Measurements from ENCODE around the gene MAP2K3.

MAP2K3 gene

GRCh38 chr17:21283482-21284318, 811 bp upstream of the MAP2K3 start:
- DNase-seq: no peak

DNA sequence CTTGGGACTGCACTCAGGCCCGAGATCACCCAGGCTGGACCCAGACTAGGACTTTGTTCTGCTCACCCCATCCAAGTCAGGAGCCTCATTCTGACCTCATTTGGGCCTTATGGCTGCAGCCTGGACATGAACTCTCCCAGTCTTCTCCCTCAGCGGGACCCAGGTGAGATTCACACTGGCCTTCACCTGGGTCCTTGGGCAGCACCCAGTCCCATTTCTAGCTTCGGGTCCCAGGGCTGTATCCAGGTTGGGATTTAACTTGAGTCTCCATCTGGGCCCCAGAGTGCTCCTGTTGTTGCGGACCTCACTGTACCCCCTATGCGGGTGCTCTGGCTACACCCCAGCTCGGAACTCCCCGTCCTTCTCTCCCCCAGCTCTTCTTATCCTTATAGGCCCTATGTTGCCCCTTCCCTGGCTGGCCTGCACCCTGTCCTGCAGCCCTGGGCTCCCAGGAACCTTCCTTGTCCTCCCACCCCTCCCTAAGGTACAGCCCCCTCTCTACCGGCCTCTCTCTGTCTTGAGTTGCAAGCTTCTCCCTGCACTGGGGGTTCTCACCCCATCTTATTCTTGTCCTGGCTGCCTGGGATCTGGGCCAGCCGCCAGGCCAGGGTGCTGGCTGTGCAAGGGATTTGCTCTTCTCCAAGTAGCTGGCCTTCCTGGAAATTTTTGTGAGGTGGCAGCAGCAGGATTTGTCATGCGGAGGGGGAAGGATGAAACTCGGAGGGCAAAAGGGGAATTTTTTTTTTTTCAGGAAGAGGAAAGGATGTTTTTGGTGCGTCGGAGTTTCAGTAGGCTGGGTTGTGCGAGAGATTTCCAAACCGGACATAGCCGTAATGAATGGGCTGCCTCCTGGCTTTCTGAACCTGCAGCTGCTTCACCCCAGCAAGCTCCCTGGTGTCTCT, 904 bp downstream of the MAP2K3 start:
- DNase-seq: peak; percentile 36

DNA sequence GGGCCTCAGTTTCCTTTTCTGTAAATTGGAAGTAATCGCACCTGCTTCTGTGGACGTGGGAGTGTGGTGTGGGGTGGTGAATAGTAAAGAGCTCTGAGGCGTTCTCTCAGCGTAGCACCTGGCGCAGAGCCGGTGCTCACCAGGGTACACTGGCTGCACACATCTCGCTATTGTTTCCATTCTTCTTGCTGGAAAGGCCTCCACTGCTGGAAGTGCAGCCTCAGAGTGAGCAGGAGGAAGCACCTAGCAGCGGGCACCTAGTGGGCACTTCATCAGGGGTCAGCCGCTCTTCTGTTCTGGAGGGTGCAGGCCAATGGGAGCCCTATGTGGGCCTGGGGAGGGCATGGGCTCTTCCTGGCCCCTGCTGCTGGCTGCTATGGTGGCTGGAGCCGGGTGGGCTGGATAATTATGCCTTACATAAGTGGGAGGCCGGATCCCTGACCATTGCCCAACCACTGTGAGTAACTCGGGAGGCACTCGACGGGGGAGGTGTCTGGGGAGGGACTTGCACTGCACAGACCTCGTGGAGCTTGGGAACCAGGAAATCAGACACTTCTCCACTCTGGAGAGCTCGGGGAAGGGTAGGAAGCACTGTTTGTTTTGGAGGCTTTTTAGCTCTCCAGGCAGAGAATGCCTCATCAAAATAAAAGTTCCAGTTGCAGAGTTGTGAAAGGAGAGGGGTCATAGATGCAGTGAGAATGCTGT, 1.7 kb downstream of the MAP2K3 start:
- DNase-seq: peak; percentile 82

DNA sequence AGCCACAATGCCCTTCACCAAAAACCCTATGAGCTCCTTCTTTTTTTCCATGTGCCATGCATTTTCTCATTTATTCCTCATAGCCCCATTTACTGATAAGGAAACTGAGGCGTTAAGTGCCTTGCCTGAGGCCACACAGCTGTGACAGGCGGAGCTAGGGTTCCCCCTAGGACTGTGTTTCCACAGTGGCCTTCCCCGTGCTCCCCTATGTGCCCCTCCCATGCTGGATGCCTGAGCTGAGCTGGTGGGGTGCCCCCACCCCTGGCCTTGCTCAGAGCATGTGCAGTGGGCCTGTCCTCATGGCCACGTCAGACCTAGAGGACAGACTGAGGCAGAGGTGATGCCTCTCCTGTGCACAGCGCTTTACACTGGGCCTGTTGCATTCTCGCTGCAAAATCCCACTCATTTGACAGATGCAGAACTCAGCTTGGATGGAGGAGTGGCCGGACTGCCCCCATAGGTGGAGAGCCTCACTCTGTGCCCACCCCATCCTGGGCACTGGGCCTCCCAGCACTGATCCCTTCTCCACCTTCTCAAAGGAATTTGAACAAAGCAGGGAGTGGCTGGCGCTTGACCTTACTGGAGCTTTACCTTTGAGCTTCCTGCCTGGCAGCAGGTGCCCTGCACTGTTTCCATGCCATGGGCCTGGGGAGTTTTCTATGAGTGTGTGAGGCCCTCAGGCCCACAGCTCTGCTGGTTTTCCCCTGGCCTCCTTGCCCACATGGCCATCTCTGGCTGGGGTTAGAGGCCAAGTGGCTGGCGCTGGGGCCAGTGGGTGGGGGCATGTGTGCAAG, 2.6 kb downstream of the MAP2K3 start:
- peak; percentile 34 for DNase-seq

DNA sequence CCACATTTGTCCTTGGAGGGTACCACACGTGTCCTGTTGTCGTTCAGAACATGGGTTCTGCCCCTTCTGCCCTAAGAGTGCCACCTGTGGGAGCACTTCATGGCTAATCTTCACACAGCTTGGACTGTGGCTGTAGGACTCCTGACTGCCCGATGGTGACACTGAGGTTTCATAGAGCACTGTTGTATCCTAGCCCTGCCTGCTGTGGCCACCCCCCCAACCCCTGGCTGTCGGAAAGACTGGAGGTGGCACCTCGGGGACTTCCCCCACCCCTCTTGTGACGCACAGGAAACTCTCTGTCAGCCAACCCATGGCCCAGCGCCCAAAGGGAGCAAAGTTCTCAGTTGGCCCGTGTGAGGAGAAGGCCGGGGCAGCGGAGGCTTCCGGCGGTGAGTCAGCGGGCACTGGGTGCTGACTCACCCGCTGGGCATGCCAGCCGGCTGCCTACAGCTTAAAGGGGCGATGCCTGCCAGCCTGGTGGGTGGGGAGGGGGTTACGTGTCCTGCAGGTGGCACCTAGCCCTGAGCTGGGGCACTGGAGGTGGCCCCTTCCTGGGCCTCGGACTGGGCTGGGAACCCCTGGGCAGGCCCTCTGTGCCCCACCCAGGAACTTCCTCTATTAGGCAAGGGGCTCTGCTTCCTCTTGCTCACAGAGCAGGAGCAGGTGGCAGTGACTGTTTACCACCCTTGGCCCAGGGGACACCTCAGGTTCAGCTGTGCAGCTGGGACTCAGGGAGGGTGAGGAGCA, 3.4 kb downstream of the MAP2K3 start:
- DNase-seq: peak; percentile 99

DNA sequence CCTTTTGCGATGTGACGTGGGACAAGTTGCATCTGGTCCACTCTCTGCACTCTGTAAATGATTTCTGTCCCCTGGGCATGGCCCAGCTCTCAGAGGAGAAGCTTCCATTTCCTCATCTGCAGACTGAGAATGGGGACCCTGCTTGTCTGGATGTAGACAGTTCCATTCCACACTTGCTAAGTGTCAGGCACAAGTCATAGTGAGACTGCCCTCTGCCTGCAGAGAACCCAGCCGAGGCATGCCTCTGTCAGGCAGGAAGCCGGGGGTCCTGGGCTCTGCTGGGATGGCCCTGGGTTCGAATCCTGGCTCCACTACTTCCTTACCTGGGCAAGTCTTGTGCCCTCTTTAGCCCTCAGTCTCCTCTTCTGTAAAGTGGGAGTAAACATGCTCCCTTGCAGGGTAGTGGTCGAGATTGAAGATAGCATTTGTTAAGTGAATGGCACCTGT, 4.1 kb downstream of the MAP2K3 start:
- DNase-seq: peak; percentile 61

DNA sequence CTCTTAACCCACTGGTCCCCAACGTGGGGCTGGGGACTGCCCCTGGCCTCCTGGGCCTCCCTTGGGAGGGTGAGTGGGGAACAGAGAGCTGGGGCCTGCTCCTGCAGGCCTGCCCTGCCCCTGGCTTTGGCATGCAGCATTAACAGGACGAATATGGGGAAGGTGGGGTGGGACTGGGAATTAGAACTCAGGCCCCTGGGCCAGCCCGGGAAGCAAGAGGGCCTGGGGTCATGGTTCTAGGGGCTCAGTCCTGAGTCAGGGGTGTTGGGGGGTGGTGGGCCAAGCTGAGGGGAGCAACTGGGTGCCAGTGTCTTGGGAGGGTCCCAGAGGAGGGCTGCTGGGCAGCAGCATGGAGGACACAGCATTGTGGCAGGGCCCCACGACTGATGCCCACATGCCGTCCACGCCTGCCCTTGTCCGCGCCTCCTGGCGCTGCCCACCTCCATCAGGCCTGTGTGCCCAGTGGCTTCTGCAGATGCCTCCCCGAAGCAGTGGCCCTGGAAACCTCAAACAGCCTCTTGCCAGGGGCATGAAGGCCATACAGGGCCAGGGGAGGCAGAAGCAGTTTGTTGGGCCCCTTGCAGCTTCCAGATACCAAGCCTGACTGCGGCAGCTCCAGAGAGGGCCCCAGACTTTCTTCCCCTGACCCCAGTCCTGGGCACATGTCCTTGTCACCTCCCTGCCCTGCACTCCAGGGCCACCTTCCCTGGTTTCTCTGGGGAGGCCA, 4.8 kb downstream of the MAP2K3 start:
- DNase-seq: no peak

GRCh38 chr17:21289902-21290571, 5.5 kb downstream of the MAP2K3 start:
- peak; percentile 32 for DNase-seq

GRCh38 chr17:21291357-21291756, 6.8 kb downstream of the MAP2K3 start:
- no peak for DNase-seq

- DNase-seq: no peak
Measured at GRCh38 chr17:21291862-21292261, 7.4 kb downstream of the MAP2K3 start.

DNA sequence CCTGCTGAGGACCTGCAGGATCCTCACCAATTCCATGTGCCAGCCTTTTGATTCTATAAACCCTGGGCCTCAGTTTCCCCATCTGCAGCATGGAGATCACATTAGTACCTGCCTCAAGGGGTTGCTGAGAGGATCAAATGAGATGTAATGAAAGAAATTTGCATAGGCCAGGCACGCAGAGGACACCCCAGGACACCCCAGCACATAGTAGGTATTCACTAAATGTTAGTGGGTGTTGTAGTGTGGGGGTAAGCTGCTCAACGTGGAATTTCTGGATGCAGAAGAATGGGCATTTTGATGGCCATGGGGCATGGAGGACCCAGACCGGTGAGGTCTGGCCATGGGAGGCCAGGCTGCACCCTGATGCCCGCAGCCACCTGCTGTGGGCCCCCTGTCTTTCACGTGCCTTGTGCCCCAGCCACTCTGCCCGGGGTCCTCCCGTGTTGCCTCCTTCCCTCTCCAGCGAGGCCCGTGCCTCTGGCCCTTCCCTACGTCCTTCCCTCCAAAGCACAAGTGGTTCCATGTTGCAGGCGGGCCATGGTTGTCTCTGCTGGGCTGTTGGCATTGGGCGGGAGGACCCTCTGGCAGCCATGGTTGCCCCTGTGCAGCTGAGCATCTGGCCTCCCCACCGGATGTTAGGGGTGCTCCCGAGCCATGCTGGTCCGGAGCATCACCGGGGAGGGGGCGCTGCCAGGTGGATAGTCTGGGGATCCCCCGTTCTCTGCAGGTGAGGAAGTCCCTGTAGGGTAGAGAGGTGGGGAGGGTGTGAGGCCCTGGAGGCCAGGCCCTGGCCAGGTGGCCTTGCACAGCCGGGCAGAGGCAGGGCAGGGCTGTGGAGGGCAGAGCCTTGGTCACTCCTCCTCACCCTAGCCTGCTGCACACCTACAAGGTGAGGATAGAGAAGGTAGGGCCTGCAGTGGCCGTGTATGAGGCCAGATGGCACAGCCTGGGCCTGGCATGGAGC, 8.6 kb downstream of the MAP2K3 start:
- DNase-seq: no peak

DNA sequence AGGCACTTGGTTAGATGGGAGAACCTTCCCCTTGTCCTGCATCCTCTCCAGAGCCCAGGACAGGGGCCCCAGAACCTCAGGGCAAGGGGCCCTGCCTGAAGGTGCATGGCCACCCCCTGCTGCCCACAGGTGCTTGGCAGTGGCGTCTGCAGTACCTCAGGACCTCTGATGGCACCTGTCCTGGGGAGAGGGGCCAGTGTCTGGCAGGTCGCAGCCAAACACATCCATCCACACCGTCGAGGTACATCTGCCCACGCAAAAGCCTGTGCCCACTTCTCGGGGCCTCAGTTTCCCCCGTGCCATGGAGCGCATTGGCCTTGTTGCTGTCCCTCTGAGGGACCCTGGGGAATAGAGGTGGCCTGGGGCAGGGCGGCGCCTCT, 9.3 kb downstream of the MAP2K3 start:
- no peak for DNase-seq

DNA sequence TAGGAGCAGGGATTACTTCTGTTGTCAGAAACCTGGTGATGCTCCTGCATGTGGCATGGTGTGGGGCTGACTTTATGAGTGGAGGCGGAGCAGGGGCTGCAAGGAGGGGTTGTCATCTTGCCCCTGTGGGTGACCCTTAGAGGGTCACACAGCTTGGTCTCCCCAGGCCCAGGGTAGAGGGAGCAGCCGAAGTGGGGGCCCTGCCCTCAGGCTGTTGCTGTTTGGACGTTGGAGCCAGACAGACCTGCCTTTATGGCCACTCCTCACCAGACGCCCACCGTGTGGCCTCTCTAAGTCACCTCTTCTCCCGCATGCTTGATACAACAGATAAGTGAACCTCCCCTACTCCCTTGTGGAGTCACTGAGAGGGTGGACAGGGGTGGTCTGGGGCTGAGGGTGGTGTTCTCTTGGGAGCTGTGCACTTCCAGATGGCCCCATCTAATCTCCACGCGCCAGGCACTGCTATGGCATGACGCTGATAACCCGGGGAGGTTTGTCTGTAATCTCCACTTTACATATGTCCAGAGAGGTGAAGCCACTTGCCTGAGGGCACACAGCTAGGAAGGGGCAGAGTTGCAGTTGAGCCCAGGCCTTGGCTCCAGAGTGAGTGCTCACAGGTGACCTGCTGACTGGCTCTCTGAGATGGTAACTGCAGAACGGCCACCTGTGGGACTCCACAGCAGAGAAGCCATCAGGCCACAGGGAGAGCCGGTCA, 10.0 kb downstream of the MAP2K3 start:
- peak; percentile 93 for DNase-seq

DNA sequence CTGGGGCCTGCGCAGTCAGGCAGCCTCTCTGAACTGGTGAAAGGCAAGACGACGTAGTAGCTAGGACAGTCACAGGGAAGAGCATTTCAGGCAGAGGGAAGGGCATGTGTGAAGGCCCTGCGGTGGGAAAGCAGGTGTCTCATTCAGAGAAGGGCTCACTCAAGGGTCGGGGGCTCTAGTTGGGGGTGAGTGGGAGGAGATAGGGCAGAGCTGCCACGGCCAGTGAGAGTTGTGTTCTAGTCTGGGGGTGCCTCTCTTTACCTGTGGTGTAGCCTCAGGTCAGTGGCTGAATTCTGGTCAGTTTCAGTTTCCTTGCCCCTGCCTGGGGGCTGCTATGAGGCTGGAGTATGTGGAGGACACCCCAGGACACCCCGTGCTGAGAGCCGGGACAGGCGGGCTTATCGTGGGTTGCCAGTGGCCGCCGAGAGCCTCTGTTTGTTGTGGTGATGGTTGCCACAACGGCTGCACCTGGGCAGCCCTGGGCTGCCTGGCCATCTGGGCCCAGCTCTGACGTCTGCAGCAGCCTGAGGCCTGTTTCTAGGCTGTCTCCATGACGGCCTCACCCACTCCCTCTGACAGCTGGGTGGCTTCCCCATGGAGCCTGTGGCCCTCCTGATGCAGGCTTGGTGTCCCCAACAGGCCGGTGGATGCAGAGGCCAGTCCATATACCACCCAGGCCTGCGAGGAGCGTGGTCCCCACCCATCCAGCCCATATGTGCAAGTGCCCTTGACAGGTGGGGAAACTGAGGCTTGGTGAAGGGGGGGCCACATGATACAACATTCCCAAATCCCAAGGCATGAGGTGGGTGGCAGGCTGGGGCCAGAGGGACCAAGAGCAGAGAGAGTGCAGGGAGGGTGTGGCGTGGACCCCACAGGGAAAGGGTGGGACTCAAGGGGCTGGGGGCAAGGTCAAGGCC, 10.8 kb downstream of the MAP2K3 start:
- peak; percentile 73 for DNase-seq

GRCh38 chr17:21296097-21297025, 11.8 kb downstream of the MAP2K3 start:
- peak; percentile 97 for DNase-seq

DNA sequence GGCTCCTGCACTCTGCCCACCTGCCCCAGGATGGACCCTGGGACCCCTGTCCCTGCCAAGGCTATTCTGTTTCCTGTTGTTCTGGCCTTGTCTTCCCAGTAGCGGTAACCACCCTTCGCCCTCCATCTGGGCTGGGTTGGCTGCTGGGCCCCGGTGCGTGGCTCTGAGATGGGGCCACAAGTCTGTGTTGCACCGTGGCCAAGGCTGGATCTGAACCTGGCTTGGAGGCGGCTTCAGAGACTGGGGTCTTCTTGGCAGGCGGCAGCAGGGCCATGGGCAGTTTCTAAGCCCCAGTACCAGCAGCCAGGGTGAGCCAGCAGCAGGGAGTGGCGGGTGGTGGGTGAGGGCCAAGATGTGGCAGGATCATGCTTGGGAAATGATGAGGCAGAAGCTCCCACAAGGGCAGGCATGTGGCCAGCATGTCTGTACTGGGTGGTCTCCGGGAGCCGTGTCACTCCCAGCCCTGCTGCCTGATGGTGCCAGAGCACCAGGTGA, 12.6 kb downstream of the MAP2K3 start:
- no peak for DNase-seq
